ENCODE data around the gene ZBTB44. TPM values are rescaled to one million over a fixed set of nuclear protein-coding genes. Genes with fewer than 3 reads are reported as not detected.

The ZBTB44 gene
- total and polyA plus RNA-seq, 2 donors (not counting 1 experiment from before 2014, with no cell fraction given), result 22.8 to 36.5 TPM

GRCh38 chr11:130188585-130189347 lies 126.0 kb downstream of the ZBTB44 start:
- H4K20me1 ChIP-seq (ENCODE audit: control insufficient read depth, extremely low read depth, insufficient read depth, low read length), result no peaks in the 10 kb centered on the region
- no peak overlapping the region for H3K27ac ChIP-seq (ENCODE audit: insufficient read depth, low read length)
- TF ChIP-seq CTCF (conservative IDR thresholded peaks at IDR 0.05 in 1 of 2, IDR thresholded peaks at IDR 0.05 in 1 of 2; ENCODE audit: low read depth in 1 of 2, low read length in 2 of 2), result no peak
- TF ChIP-seq EZH2 (IDR thresholded peaks at IDR 0.05; ENCODE audit: low read length, missing control alignments), result no peak
- DNase-seq (ENCODE audit: low read depth in 2 of 2), result no peak
- no peak overlapping the region for H3K4me2 ChIP-seq (ENCODE audit: extremely low read depth, insufficient read depth, low read length)
- H3K4me1 ChIP-seq (ENCODE audit: control insufficient read depth, extremely low read depth, insufficient read depth, low read length), result no peaks in the 10 kb centered on the region
- H3K4me3 ChIP-seq (replicated peaks in 1 of 4; ENCODE audit: control extremely low read depth in 1 of 4, insufficient read depth in 1 of 4, low read depth in 3 of 4, low read length in 4 of 4), result no peak overlapping the region
- H3K36me3 ChIP-seq (ENCODE audit: control insufficient read depth, insufficient read depth, low read length), result no peaks in the 10 kb centered on the region
- no peak overlapping the region for H3K9ac ChIP-seq (ENCODE audit: insufficient read depth, low read length)
- H3K9me3 ChIP-seq (ENCODE audit: control insufficient read depth, insufficient read depth, low read depth, low read length), result no peaks in the 10 kb centered on the region
- H2AFZ ChIP-seq (ENCODE audit: low read length), result no peak overlapping the region
- H3K79me2 ChIP-seq (ENCODE audit: control insufficient read depth, insufficient read depth, low read length), result no peaks in the 10 kb centered on the region
- peaks cover 3% of the 10 kb centered on the region for H3K27me3 ChIP-seq (ENCODE audit: control insufficient read depth, insufficient read depth, low read length)

- Histone ChIP-seq H3K4me2 (ENCODE audit: extremely low read depth, insufficient read depth, low read length) (no peak overlapping the region), H3K27ac (ENCODE audit: insufficient read depth, low read length) (no peak overlapping the region), H3K4me1 (ENCODE audit: control insufficient read depth, extremely low read depth, insufficient read depth, low read length) (no peaks in the 10 kb centered on the region), H4K20me1 (ENCODE audit: control insufficient read depth, extremely low read depth, insufficient read depth, low read length) (no peaks in the 10 kb centered on the region), H3K9ac (ENCODE audit: insufficient read depth, low read length) (no peak overlapping the region), H3K27me3 (ENCODE audit: control insufficient read depth, insufficient read depth, low read length) (peaks cover 3% of the 10 kb centered on the region), H3K36me3 (ENCODE audit: control insufficient read depth, insufficient read depth, low read length) (no peaks in the 10 kb centered on the region), H3K9me3 (ENCODE audit: control insufficient read depth, insufficient read depth, low read depth, low read length) (no peaks in the 10 kb centered on the region), H3K4me3 (replicated peaks in 1 of 4; ENCODE audit: control extremely low read depth in 1 of 4, insufficient read depth in 1 of 4, low read depth in 3 of 4, low read length in 4 of 4) (no peak overlapping the region), H3K79me2 (ENCODE audit: control insufficient read depth, insufficient read depth, low read length) (no peaks in the 10 kb centered on the region), H2AFZ (ENCODE audit: low read length) (no peak overlapping the region)
- no peak for DNase-seq (ENCODE audit: low read depth in 2 of 2)
- TF ChIP-seq EZH2 (IDR thresholded peaks at IDR 0.05; ENCODE audit: low read length, missing control alignments) (no peak), CTCF (conservative IDR thresholded peaks at IDR 0.05 in 1 of 2, IDR thresholded peaks at IDR 0.05 in 1 of 2; ENCODE audit: low read depth in 1 of 2, low read length in 2 of 2) (no peak)
These were observed 126.7 kb downstream of the ZBTB44 start for GRCh38 chr11:130188047-130188446.

GRCh38 chr11:130187096-130187495 lies 127.6 kb downstream of the ZBTB44 start:
- Histone ChIP-seq H3K36me3 (ENCODE audit: control insufficient read depth, insufficient read depth, low read length) (no peaks in the 10 kb centered on the region), H3K4me1 (ENCODE audit: control insufficient read depth, extremely low read depth, insufficient read depth, low read length) (peaks cover 2% of the 10 kb centered on the region), H3K9me3 (ENCODE audit: control insufficient read depth, insufficient read depth, low read depth, low read length) (no peaks in the 10 kb centered on the region), H4K20me1 (ENCODE audit: control insufficient read depth, extremely low read depth, insufficient read depth, low read length) (no peaks in the 10 kb centered on the region), H2AFZ (ENCODE audit: low read length) (no peak overlapping the region), H3K4me3 (replicated peaks in 1 of 4; ENCODE audit: control extremely low read depth in 1 of 4, insufficient read depth in 1 of 4, low read depth in 3 of 4, low read length in 4 of 4) (no peak overlapping the region), H3K27ac (ENCODE audit: insufficient read depth, low read length) (no peak overlapping the region), H3K79me2 (ENCODE audit: control insufficient read depth, insufficient read depth, low read length) (no peaks in the 10 kb centered on the region), H3K27me3 (ENCODE audit: control insufficient read depth, insufficient read depth, low read length) (peaks cover 3% of the 10 kb centered on the region), H3K9ac (ENCODE audit: insufficient read depth, low read length) (no peak overlapping the region), H3K4me2 (ENCODE audit: extremely low read depth, insufficient read depth, low read length) (no peak overlapping the region)
- DNase-seq (ENCODE audit: low read depth in 2 of 2), result no peak
- no peak for TF ChIP-seq CTCF (conservative IDR thresholded peaks at IDR 0.05 in 1 of 2, IDR thresholded peaks at IDR 0.05 in 1 of 2; ENCODE audit: low read depth in 1 of 2, low read length in 2 of 2)
- no peak for TF ChIP-seq EZH2 (IDR thresholded peaks at IDR 0.05; ENCODE audit: low read length, missing control alignments)

Data from fibroblast of lung (primary cell).